Panc1 (cell line): Measurements from ENCODE around the gene LMF1.
"Not testable (repeated sequence)": the region's sequence is repeated elsewhere in the genome, so short reads cannot be mapped to it uniquely, and the experiment has no call there.

Source experiments
- TCF7L2 ChIP-seq: IDR thresholded peaks from 2 replicates; pipeline ENCODE4 v1.6.1; 2011; ENCODE audit warnings: mild to moderate bottlenecking, low read depth, low read length, inconsistent platforms
- TF ChIP-seq, protein P1 (sequence below), 2 experiments: IDR thresholded peaks; 2 replicates each; pipeline ENCODE4 v1.6.1; 2011 to 2012; ENCODE audit warnings: low read depth in 2 of 2, control low read depth in 1 of 2, low read length in 1 of 2, mild to moderate bottlenecking in 1 of 2, moderate library complexity in 1 of 2; ENCODE audit not compliant: insufficient read depth in 1 of 2

DNA sequence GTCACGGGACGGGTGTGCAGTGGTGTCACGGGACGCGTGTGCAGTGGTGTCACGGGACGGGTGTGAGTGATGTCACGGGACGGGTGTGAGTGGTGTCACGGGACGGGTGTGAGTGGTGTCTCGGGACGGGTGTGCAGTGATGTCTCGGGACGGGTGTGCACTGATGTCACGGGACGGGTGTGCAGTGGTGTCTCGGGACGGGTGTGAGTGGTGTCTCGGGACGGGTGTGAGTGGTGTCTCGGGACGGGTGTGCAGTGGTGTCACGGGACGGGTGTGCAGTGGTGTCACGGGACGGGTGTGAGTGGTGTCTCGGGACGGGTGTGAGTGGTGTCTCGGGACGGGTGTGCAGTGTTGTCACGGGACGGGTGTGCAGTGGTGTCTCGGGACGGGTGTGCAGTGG is 111.8 kb downstream of the LMF1 start:
- TF ChIP-seq, protein P1, sequence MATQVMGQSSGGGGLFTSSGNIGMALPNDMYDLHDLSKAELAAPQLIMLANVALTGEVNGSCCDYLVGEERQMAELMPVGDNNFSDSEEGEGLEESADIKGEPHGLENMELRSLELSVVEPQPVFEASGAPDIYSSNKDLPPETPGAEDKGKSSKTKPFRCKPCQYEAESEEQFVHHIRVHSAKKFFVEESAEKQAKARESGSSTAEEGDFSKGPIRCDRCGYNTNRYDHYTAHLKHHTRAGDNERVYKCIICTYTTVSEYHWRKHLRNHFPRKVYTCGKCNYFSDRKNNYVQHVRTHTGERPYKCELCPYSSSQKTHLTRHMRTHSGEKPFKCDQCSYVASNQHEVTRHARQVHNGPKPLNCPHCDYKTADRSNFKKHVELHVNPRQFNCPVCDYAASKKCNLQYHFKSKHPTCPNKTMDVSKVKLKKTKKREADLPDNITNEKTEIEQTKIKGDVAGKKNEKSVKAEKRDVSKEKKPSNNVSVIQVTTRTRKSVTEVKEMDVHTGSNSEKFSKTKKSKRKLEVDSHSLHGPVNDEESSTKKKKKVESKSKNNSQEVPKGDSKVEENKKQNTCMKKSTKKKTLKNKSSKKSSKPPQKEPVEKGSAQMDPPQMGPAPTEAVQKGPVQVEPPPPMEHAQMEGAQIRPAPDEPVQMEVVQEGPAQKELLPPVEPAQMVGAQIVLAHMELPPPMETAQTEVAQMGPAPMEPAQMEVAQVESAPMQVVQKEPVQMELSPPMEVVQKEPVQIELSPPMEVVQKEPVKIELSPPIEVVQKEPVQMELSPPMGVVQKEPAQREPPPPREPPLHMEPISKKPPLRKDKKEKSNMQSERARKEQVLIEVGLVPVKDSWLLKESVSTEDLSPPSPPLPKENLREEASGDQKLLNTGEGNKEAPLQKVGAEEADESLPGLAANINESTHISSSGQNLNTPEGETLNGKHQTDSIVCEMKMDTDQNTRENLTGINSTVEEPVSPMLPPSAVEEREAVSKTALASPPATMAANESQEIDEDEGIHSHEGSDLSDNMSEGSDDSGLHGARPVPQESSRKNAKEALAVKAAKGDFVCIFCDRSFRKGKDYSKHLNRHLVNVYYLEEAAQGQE (IDR thresholded peaks at IDR 0.05; ENCODE audit: insufficient read depth in 1 of 2, low read depth in 2 of 2, low read length in 1 of 2), result not testable (repeated sequence)
- TF ChIP-seq TCF7L2, result not testable (repeated sequence)
